ENCODE measurements around the gene MBLAC1. TPM values are rescaled to one million over a fixed set of nuclear protein-coding genes. Genes with fewer than 3 reads are reported as not detected.

MBLAC1 gene
- total and polyA plus RNA-seq, 9 of the 15 experiments (the other 6 are each of a cell fraction or from before 2014, with no cell fraction given): 0.03 to 3.1 (median 0.52) TPM

- TF ChIP-seq TSHZ1 (CRISPR knock-in tag; IDR thresholded peaks at IDR 0.05): 0 out of 2 replicates have a peak, but pooled peaks have one; percentile 31
- no peak for TF ChIP-seq CBX2 (IDR thresholded peaks at IDR 0.05; ENCODE audit: insufficient read depth, low read length, poor library complexity, severe bottlenecking)
- TF ChIP-seq TOE1 (IDR thresholded peaks at IDR 0.05; ENCODE audit: borderline replicate concordance): no peak
- no peak for TF ChIP-seq TOE1 (CRISPR knock-in tag; IDR thresholded peaks at IDR 0.05; ENCODE audit: borderline replicate concordance, low read depth)
- TF ChIP-seq DMBX1 (CRISPR knock-in tag; IDR thresholded peaks at IDR 0.05; ENCODE audit: borderline replicate concordance): 0 out of 2 replicates have a peak, but pooled peaks have one; percentile 26
- TF ChIP-seq ZC3H11A (IDR thresholded peaks at IDR 0.05; ENCODE audit: low read depth, low read length): no peak
- TF ChIP-seq NR2C2 (CRISPR knock-in tag; IDR thresholded peaks at IDR 0.05): no peak
- TF ChIP-seq NR2C2 (tag; IDR thresholded peaks at IDR 0.05): no peak
- TF ChIP-seq MYC (IDR thresholded peaks at IDR 0.05; ENCODE audit: low read depth, low read length): no peak
- peak; percentile 52; the same call in 1 of the 2 replicates for TF ChIP-seq MYC (CRISPR knock-in tag; IDR thresholded peaks at IDR 0.05; ENCODE audit: borderline replicate concordance, low read depth)
- TF ChIP-seq SMARCA4 (IDR thresholded peaks at IDR 0.05): 0 out of 2 replicates have a peak, but pooled peaks have one; percentile 20
- peak; percentile 45 for TF ChIP-seq CBFB (CRISPR knock-in tag; IDR thresholded peaks at IDR 0.05)
- TF ChIP-seq MTA1 (IDR thresholded peaks at IDR 0.05; ENCODE audit: borderline replicate concordance): 0 out of 2 replicates have a peak, but pooled peaks have one; percentile 30
- peak; percentile 35 for TF ChIP-seq GTF3C2 (IDR thresholded peaks at IDR 0.05; ENCODE audit: borderline replicate concordance, extremely low read depth, insufficient read length)
- TF ChIP-seq PHF20 (IDR thresholded peaks at IDR 0.05; ENCODE audit: partially characterized antibody): peak; percentile 47
- peak; percentile 41; the same call in 1 of the 2 replicates for TF ChIP-seq MIER1 (IDR thresholded peaks at IDR 0.05; ENCODE audit: low read depth)
- peak; percentile 61; the same call in 1 of the 2 replicates for TF ChIP-seq BRD4 (IDR thresholded peaks at IDR 0.05)
- TF ChIP-seq ZBTB33 (CRISPR knock-in tag; IDR thresholded peaks at IDR 0.05): peak; percentile 24; the same call in 1 of the 2 replicates
Measured at GRCh38 chr7:100148225-100148558, 21.4 kb downstream of the MBLAC1 start (continued).
